CD4-positive, alpha-beta T cell treated with Interleukin-6 for 4 hours (primary cell): ENCODE measurements around the gene ACOT8.
"Not testable (repeated sequence)": the region's sequence is repeated elsewhere in the genome, so short reads cannot be mapped to it uniquely, and the experiment has no call there.

Source experiments
- DNase-seq: peaks from one replicate; pipeline ENCODE4 v3.0.0-alpha.2; 2020; ENCODE audit warnings: mixed read lengths

Gene ACOT8

DNA sequence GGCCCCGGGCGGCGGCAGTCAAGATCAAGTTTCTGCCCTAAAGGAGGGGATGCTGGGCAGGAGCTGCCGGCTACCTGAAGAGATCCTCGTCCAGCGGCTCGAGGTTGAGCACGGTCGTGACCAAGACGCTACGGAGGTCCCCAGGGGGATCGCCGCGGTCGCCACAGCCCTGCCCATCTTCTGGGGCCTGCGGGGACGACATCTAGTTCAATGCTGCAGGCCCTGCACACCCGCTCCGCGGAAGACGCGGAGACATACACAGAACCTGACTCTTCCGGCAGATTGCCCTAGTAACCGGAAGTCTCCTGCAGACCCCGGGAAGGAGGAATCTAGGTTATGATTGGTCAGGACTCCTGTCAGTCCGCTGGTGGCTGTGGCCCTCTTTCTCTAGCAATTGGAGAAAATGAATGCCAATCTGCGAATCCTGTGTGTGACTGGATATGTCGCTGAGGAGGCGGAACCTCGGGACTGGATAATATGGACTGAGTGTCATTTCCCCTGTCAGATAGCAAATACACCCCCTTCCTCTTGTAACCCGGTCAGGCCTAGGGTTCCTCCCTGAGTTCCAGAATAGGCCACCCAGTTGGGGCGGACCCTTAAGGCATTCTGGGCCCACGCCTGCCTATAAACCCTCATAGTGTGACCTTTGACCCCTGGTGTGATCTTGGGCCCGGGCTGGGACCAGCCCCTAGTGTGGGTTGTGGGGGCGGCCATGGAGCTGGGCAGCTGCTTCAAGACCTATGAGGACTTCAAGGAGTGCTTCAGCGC is at the start of gene ACOT8, which contains the start of gene ZSWIM3:
TSS of gene ACOT8 (minus strand) at position 279 of the 768 bp plus-strand sequence. CDS start at position 202, 77 bp downstream.
TSS of gene ZSWIM3 (plus strand) at position 501 of the 768 bp plus-strand sequence. CDS start at position 713, 212 bp downstream.
- peak; percentile 93 for DNase-seq

DNA sequence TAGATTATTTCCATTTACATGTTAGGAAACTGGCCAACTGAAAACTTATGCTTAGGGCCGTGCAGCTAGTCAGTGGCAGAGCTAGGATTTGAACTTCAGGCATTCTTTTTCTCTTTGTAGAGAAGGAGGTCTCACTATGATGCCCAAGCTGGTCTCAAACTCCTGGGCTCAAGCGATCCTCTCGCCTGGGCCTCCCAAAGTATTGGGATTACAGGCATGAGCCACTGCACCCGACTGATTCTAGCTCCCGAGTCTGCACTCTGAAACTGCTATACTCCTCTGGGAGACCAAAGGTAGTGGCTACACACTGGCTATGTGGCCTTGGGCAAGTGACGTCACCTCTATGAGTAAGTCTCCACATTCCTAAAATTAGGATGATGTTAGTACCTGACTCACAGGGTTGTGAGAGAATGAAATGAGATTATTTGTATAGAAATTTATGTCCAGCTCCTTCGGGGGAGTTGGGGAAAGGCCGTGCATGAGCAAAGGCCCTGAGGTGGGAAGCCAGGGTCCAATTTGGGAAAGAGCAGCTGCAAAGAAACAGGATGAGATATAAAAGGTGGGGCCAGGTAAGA is 48.4 kb upstream of the ACOT8 start:
- DNase-seq = no peak

DNA sequence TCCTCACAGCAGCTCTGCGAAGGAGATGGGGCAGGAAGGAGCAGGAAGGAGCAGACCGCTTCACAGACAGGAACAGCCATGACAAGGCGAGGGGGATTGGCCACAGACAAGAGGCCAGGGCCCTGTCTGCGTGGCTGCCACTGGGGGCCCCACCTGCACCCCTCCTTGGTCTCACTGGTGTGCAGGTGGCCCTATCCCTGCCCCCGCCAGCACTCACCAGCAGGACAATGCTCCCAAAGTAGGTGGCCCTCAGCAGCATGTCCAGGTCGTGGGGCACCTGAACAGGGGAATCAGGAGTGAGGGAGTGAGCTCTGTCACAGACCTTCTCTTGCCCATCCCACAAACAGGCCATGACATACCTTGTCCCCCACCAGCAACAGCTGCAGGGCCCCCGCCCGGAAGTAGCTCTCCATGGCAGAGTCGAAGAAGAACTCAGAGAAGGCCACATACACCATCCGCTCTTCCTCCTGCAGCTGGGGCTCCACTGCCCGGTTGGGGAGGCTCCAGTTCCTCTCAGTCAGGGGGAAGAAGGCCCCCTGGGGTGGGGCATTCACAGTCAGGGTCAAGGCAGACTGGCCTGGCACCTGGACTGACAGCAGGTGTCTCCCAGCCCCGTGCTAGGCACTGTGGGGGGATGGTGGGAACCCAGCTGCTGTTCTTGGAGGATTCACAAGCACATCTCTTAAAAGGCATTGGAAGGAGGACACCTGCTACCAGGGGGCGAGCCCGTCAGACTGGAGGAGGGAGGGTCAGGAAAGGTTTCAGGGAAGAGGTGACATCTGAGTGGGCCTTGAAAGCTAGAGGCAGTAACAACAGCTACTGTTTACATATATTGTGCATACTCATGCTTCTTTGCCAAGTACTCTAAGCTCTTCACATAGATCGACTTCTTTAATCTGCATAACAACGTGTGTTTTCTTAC is 47.7 kb upstream of the ACOT8 start:
- DNase-seq = no peak

DNA sequence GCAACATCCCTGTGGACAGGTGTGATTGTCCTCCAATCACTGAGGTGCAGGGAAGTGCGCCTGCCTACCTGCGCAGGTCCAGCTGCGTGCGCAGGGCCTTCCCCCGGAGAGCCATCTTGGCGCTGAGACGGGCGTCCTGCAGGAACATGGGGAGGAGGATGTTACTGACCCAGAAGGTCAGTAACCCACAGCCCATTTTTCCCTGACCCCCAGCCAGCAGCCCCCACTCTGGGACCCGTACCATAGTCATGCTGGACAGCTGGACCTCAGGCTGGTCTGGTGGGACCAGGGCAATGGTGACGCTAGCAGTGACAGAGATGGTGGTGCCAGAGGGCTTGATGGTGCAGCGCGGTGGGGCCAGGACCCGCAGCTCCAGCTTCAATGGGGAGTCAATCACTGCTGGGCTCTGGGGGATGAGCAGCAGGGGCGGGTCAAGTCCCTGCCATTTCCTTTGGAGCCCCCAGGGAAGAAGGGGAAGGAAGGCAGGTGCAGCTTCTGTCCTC is 45.1 kb upstream of the ACOT8 start:
- no peak for DNase-seq

DNA sequence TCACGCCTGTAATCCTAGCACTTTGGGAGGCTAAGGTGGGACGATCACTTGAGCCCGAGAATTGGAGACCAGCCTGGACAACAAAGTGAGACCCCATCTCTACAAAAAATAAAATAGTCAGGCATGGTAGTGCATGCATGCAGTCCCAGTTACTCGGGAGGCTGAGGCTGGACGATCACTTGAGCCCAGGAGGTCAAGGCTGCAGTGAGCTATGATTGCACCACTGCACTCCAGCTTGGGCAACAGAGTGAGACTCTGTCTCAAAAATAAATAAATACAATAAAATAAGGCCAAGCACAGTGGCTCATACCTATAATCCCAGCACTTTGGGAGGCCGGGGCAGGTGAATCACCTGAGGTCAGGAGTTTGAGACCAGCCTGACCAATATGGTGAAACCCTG is 44.1 kb upstream of the ACOT8 start:
- not testable (repeated sequence) for DNase-seq

DNA sequence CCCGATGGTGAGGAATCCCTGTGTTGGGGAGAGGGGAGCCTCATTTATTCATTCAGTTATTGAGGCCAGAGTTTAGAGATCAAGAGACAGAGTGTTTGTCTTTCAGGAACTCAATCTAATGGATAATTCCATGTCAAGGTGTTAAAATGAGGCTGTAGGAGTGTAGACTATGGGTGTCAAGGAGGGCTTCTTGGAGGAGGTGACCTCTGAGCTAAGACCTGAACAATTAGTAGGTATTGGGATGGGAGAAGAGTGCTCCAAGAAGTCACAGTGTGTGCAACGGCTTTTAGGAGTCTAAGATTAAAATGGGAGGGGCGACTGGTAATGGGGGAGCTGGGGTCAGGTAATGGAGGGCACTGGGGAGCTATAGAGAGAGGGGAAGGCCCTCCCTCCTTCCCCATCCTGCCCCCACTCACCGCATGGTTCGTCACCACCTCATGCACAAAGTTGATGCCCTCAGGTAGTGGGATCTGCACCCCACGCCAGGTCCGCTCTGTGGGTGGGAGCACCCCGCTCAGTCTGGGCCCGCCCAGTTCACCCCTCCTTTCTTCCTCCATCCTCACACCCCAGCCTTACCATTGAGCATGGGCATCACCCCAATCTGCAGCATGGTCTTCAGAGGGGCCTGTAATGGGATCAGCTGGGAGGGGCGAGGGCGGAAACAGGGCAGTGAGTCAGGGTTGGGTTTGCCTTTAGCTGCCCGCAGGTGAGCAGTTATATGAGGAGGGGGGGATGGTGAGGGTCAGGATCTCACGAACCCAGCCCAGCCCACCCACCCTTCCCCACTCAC is 42.0 kb upstream of the ACOT8 start:
- no peak for DNase-seq

DNA sequence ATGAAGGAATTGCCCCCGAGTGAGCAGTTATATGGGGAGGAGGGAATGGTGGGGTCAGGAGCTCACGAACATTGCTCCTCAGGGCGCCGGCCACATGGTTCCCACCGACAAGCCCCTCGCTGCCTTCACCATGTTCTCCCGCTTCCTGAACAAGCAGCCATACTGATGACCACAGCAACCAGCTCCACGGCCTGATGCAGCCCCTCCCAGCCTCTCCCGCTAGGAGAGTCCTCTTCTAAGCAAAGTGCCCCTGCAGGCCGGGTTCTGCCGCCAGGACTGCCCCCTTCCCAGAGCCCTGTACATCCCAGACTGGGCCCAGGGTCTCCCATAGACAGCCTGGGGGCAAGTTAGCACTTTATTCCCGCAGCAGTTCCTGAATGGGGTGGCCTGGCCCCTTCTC is 41.1 kb upstream of the ACOT8 start:
- DNase-seq = no peak

DNA sequence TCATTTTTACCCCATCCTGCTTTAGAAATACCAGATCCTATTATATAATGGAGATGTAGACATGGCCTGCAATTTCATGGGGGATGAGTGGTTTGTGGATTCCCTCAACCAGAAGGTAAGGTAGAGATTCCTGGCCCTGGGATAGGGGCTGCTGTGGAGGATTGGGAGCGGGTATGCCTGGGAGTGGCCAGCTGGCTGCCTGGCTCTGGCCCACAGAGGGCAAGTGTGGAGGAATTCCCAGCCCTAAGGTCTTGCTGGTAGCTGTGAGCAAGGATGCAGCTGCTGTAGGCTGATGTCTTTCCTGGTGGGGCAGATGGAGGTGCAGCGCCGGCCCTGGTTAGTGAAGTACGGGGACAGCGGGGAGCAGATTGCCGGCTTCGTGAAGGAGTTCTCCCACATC is 40.5 kb upstream of the ACOT8 start:
- DNase-seq = no peak

DNA sequence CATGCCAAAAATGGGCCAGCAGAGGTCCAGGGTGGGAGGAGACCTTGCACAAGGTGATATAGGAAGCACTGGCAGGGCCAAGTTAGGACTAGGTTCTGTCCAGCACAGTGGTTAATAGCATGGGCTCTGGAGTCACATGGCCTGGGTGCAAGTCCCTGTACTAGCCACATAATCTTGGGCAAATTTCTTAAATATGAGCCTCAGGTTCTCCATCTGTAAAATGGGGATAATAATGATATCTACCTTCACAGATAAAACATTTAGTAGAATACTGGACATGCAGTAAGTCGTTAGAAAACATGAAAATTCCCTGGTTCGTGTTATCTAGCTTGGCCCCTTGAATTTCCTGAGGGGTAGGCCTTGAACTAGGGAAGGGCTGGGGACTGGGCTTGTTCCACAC is 40.1 kb upstream of the ACOT8 start:
- DNase-seq = no peak

DNA sequence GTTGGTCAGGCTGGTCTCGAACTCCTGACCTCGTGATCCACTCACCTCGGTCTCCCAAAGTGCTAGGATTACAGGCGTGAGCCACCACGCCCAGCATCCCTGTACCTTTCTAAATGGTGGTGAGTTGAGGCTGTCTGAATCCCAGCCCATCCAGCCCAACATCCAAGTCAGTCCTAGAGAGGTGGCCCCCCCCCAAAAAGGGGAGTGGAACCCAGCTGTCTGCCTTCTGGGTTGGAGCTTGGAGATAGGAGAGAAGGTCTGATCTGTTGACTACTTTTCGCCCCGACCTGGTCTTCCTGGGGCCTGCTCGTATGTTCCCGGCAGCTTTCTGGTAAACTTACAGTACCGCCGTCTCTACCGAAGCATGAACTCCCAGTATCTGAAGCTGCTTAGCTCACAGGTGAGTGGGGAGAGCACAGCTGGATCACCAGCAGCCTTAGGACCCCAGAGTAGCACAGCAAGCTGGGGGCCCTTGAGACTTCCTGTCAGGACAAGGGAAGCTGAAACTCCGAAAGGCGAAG is 39.5 kb upstream of the ACOT8 start:
- no peak for DNase-seq

DNA sequence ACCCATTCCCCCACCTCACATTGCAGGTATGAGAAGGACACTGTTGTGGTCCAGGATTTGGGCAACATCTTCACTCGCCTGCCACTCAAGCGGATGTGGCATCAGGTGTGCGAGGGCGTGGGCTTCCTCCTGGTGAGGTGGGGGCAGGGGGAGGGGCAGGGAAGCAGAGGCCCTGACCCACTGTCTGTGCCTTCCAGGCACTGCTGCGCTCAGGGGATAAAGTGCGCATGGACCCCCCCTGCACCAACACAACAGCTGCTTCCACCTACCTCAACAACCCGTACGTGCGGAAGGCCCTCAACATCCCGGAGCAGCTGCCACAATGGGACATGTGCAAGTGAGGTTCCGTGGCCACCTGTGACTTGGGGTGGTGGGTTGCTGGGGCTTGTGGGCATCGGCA is 37.6 kb upstream of the ACOT8 start:
- DNase-seq = no peak

DNA sequence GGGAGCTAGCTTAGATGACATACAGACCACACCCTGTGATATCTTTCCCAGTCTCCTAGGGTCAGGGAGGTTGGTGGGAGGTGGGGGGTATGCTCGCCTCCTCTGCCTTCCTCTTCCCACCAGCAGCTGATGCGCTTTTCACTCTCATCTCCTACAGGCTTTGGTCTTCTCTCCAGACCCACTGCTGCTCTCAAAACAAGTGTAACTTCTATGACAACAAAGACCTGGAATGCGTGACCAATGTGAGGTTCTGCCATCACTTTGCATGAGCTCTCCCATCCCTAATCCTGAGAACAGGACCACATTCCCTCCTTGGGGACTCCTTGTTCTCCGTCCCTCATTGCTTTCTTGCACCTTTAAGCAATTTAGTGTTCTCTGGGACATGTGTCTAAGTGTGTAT is 36.6 kb upstream of the ACOT8 start:
- DNase-seq = no peak

DNA sequence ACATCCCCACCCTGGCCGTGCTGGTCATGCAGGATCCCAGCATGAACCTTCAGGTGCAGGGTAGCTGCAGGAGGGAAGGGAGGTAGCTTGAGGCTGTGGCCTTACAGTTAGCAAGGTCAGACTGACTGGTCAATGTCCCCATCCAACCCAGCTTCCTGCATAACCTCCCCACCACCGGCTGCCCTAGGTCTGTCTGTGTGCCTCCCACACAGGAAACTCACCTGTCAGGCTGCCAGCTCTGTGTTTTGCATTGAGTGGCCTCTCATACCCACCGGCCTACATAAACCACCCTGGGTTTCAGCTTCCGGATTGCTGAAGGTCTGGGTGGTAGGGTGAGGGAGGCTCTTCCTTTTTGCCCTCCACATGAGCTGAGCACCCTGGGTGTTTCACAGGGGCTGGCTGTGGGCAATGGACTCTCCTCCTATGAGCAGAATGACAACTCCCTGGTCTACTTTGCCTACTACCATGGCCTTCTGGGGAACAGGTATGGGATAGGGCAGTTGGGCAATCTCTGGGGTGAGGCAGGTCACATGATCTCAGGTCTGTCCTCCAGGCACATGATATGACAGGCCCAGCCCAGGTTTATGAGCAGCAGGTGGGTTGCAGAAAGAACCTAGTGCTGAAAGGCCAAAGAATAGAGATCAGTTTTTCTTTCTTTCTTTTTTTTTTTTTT is 35.8 kb upstream of the ACOT8 start:
- peak; percentile 55 for DNase-seq

DNA sequence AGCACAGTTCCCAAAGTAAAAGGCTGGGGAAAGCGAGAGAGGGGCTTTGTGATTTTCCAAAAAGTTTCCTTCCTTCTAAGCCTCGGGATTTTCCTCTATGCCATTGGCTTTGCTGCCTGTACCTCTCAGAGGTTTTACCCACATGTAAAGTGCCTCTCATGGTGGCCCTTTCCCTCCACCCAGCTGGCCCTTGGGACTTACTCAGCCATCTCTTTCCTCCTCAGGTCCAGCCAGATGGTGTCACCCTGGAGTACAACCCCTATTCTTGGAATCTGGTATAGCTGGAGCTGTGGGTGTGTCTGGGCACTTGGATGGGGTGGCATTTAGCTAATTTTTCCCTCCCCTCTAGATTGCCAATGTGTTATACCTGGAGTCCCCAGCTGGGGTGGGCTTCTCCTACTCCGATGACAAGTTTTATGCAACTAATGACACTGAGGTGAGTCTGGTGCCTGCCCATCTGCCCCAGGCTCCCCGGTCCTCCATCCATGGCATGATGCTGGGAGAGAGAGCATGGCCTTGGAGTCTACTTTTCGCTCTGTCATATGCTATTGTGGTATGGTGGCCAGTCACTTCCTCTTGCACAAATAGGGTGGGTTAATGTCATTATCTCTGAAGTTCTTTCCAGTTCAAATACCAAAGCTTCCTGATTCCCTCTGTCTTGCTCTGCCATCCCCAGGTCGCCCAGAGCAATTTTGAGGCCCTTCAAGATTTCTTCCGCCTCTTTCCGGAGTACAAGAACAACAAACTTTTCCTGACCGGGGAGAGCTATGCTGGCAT is 35.0 kb upstream of the ACOT8 start:
- no peak for DNase-seq

DNA sequence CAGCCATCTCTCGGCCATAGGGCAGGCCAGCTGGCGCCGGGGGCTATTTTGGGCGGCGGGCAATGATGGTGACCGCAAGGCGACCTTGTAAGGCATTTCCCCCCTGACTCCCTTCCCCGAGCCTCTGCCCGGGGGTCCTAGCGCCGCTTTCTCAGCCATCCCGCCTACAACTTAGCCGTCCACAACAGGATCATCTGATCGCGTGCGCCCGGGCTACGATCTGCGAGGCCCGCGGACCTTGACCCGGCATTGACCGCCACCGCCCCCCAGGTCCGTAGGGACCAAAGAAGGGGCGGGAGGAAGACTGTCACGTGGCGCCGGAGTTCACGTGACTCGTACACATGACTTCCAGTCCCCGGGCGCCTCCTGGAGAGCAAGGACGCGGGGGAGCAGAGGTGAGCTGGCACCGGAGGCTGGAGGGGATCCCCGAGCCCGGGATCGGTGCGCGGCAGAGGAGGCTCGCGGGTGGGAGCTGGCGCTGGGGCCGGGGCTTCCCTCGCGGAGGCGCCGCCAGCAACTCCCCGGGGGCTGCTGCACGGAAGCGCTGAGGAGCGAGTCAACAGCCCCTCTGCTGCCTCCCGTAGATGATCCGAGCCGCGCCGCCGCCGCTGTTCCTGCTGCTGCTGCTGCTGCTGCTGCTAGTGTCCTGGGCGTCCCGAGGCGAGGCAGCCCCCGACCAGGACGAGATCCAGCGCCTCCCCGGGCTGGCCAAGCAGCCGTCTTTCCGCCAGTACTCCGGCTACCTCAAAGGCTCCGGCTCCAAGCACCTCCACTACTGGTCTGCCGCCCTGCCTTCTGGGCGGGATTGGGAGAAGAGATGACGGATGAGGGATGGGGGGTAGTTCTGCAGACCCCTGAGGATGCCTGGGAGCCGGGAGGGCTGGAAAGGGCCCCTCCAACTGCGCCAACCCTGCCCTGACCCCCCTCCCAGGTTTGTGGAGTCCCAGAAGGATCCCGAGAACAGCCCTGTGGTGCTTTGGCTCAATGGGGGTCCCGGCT is 34.1 kb upstream of the ACOT8 start, which contains the start of the genes CTSA and NEURL2:
TSS of gene CTSA (plus strand) at position 351 of the 999 bp plus-strand sequence. CDS start at position 585, 234 bp downstream.
TSS of gene NEURL2 (minus strand) at position 224 of the 999 bp plus-strand sequence. CDS start at position 7, 217 bp downstream.
- DNase-seq = peak; percentile 86

DNA sequence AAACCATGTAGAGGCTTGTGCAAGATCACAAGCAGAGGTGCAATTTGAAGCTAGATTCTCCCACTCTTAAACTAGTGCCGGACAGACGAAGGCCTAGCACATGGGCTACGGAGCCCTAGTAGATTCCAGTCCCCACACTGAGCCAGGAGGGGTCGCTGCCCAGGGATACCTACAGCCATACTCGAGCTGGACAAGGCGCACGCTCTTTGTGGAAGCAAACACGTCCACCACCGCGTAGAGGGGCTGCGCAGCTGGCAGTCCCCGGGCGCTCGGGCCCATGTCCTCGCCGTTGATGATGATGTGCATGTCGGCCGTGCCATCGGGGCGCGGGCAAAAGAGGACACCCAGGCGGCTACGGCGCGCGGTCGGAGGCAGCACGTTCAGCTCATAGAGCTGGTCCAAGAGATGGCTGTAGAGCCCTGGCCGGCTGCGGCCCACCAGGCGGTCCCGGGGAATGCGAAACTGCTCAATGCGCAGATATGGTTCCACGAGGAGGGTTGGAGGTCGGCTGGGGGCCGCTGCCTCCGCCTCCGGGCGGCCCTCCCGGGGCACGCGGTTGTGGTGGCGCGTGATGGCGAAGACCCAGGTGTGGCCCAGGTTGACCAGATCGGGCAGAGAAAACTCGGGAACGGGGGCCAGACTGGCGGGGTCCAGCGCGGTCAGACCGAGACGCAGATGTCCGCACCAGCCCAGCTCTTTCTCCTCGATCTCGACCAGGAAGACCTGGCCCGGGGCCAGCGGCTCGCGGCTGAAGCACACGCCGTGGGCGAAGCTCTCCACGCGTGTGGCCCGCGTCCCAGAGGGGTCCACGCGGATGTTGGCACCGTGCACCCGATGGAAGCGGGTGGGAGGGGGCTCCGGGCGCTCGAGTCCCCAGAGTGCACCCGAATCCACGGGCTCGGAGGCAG is 33.1 kb upstream of the ACOT8 start:
- DNase-seq = peak; percentile 65

DNA sequence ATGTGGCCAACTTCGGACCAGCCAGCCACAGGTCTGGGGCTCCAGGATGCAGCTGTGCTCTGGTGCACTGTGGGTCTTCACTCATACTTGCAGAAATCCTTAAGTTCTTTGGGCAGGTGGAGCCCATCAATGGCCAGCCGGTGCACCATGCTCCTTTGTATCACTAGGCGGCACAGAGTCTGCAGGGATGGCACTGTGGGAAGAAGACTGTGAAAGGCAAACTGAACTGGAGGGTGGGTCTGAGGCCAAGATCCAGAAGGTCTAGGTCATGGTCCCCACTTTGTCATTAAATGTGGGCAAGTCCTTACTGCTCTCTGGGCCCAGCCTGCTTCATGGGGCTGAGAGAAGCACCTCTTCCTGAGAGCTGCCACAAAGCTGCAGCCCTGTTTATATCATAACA is 31.5 kb upstream of the ACOT8 start:
- no peak for DNase-seq

DNA sequence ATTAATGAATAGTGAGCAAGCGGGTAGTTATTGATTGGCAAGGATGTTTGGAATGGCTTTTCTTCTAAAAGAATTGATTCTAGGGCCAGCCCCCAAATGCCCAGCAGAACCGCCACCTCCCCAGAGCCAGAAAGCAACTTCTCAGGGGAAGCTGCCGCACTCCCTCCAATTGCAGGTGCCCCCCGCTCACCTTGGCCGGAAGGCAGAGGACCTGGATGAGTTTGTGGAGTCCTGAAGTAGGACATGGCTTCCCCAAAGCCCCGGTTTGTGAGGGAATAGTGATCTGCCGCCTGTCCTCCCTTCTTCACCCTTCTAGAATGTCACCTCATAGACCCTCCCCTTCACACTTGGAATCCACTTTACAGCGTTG is 30.1 kb upstream of the ACOT8 start, which contains the start of gene SPATA25:
TSS of gene SPATA25 (minus strand) at position 277 of the 370 bp plus-strand sequence. CDS start at position 245, 32 bp downstream.
- DNase-seq = no peak
